Erythroblast (primary cell): ENCODE measurements around the gene GPC2.

Experiments used
- GATA1 ChIP-seq: IDR thresholded peaks from 2 replicates; pipeline ENCODE4 v1.6.1; 2011; ENCODE audit warnings: low read depth, mild to moderate bottlenecking, control low read depth, low read length, moderate library complexity
- POLR2A ChIP-seq: IDR thresholded peaks from 2 replicates; pipeline ENCODE4 v1.6.1; 2011; ENCODE audit warnings: mild to moderate bottlenecking, low read length

- TF ChIP-seq POLR2A (no peak), GATA1 (no peak)
Measured at GRCh38 chr7:100204454-100204853, 27.3 kb upstream of the GPC2 start.
